Nephron progenitor cell (in vitro differentiated cells): Measurements from ENCODE around the gene HIBCH.

Experiments used
- DNase-seq: peaks from one replicate; pipeline ENCODE4 v3.0.0; 2021
- H3K27ac Mint-ChIP-seq: 2 replicates; pipeline ENCODE4 v1.8.0; 2021; ENCODE audit warnings: mild to moderate bottlenecking, moderate library complexity, mixed read lengths
- H3K27me3 Mint-ChIP-seq: 2 replicates; pipeline ENCODE4 v1.8.0; 2021; ENCODE audit warnings: mild to moderate bottlenecking, low read depth, mixed read lengths; ENCODE audit not compliant: poor library complexity
- H3K36me3 Mint-ChIP-seq: 2 replicates; pipeline ENCODE4 v1.8.0; 2021; ENCODE audit warnings: low read depth, mixed read lengths
- H3K4me1 Mint-ChIP-seq: 2 replicates; pipeline ENCODE4 v1.8.0; 2021; ENCODE audit warnings: mixed read lengths
- H3K4me3 Mint-ChIP-seq: 2 replicates; pipeline ENCODE4 v1.8.0; 2021; ENCODE audit warnings: mild to moderate bottlenecking, moderate library complexity, mixed read lengths
- H3K9me3 Mint-ChIP-seq: 2 replicates; pipeline ENCODE4 v1.8.0; 2021; ENCODE audit warnings: mild to moderate bottlenecking, moderate library complexity, mixed read lengths
- TF ChIP-seq, protein P1 (sequence below): fragments of 200-600 bp; sonication (generic); IDR thresholded peaks from 2 replicates; pipeline ENCODE4 v1.5.0; 2021; ENCODE audit warnings: antibody characterized with exemption

HIBCH gene

DNA sequence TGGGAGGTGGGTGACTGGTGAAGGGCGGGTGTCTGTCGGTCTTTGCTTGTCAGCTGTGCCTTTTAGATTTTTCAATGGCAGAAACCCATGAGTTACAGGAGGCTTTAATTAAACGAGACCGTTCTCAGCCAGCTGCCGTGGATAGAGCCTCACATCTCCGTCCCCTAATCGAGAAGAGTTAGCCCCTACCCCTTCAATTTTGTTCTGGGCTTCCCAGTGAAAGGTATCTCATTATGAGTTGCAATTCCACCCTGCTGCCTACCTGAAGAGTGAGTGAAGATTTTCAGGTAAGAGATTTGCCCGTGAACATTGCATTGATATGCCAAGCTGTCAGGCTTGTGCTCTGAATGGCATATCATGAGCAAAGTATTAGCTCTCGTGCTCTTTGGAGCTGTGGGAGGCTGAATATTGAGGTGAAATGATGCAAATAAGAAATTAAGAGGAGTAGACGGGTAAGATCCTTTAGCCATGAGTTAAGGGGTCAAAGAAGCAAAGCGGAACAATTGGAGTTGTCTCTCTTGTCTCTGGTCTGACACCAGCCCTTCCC is 138.4 kb downstream of the HIBCH start:
- Mint-ChIP-seq H3K36me3 (no peaks in the 10 kb centered on the region), H3K27me3 (peaks cover 22% of the 10 kb centered on the region), H3K4me1 (peaks cover 25% of the 10 kb centered on the region), H3K9me3 (no peaks in the 10 kb centered on the region), H3K27ac (no peak overlapping the region), H3K4me3 (peak overlapping the region; percentile 78)
- no peak for DNase-seq
- TF ChIP-seq, protein P1, sequence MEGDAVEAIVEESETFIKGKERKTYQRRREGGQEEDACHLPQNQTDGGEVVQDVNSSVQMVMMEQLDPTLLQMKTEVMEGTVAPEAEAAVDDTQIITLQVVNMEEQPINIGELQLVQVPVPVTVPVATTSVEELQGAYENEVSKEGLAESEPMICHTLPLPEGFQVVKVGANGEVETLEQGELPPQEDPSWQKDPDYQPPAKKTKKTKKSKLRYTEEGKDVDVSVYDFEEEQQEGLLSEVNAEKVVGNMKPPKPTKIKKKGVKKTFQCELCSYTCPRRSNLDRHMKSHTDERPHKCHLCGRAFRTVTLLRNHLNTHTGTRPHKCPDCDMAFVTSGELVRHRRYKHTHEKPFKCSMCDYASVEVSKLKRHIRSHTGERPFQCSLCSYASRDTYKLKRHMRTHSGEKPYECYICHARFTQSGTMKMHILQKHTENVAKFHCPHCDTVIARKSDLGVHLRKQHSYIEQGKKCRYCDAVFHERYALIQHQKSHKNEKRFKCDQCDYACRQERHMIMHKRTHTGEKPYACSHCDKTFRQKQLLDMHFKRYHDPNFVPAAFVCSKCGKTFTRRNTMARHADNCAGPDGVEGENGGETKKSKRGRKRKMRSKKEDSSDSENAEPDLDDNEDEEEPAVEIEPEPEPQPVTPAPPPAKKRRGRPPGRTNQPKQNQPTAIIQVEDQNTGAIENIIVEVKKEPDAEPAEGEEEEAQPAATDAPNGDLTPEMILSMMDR = no peak

GRCh38 chr2:190180313-190181122 is 139.1 kb downstream of the HIBCH start:
- Mint-ChIP-seq H3K27ac (no peak overlapping the region), H3K4me3 (peak overlapping the region; percentile 78), H3K36me3 (no peaks in the 10 kb centered on the region), H3K27me3 (peaks cover 22% of the 10 kb centered on the region), H3K9me3 (no peaks in the 10 kb centered on the region), H3K4me1 (peaks cover 25% of the 10 kb centered on the region)
- TF ChIP-seq, protein P1 = peak; percentile 39
- DNase-seq = peak; percentile 73

DNA sequence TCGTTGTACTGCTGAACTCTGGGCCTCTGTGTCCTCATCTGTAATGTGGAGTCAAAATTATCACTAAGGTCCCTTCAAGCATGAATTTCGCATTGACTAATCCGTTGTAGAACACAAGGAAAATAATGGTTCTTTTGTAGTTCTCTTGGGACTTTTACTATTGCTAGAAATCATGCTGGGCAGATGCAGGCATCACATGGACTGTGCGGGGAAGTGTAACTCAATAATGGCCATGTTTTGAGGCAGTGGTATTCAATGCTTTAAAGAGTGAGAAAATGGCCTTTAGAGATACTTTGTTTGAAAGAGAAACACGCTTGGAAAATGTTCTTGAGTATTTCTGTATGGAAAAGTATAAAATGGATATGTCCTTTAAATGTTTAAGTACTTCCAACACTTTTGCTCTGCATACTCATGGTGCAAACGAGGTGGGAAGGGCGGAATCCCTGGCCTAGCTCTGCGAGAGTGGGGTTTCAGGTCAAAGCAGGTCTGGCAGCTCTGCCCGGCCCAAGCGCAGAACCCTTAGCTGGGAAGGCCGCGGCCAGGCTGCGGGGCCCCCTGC is 139.8 kb downstream of the HIBCH start:
- DNase-seq = no peak
- Mint-ChIP-seq H3K27ac (no peak overlapping the region), H3K9me3 (no peaks in the 10 kb centered on the region), H3K4me3 (peak overlapping the region; percentile 83), H3K36me3 (no peaks in the 10 kb centered on the region), H3K4me1 (peaks cover 25% of the 10 kb centered on the region), H3K27me3 (peaks cover 22% of the 10 kb centered on the region)
- TF ChIP-seq, protein P1 = no peak

DNA sequence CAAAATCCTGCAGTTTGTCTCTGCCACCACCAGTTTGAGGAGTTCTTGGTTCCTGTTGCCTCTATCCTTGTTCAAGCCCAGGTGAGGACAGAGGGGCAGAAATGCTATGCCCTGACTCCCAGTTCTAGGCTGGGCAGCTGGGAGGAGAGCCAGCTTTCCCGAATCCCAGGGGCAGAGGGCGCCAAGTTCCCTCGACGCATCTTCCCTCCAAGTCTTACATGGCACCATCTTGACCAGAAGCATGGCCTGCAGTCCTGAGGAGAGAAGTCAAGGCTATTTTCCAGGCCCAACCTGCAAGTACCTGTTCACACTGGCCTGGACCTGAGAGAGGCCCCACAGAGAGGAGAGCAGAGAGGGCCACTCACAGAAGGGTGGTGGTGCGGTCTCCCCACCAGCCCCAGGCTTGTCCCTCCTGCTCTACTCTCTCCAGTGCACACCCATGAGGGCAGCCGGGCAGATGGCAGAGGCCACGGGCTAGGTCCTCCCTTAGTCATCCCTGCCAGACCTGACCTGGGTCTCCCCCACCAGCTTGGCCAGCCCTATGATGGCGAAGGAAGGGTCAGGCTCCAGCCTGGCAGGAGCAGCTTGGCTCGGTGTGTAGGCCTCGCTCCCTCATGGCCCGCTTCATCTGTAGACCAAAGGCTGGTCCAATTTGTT is 141.4 kb downstream of the HIBCH start:
- Mint-ChIP-seq H3K4me1 (peaks cover 25% of the 10 kb centered on the region), H3K27me3 (peaks cover 18% of the 10 kb centered on the region), H3K27ac (peak overlapping the region; percentile 43), H3K9me3 (peaks cover 6% of the 10 kb centered on the region), H3K36me3 (no peaks in the 10 kb centered on the region), H3K4me3 (no peak overlapping the region)
- no peak for DNase-seq
- TF ChIP-seq, protein P1 = no peak

DNA sequence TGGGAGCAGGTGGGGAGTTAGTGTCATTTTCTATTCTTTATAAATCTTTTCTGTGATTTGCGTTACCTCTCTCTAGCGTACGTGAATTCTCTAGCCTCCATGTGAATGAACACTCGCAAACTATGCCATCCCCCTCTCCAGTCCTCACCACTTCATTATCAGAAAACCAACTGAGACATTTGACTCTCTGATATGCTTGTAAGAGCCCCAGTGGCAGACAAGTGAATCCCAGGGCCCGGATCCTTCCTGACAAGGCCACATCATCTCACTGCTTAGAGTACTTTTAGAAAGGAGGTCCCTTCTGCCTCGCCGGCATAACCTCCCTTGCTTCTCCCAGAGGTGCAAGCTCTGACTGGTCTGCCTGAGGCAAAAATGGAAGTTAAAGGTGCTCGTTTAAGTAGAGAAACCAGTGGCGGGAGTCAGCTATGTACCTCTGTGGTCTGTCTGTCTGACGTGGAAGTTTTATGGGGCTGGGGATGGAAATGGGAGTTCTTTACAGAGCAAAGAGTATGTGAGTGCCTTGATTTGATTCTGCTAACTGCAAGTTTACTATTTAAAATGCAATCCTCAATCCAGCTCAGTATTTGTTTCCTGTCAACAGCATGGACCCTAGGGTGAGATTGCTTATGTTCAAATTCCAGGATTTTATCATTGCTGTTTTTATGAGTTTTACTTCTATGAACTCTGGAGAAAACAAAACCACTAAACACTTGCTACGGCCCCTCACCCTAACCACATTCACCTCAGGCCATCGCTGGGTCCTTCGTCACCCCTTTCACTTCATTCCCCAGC is 142.2 kb downstream of the HIBCH start:
- Mint-ChIP-seq H3K27ac (peak overlapping the region; percentile 43), H3K4me3 (no peak overlapping the region)
- TF ChIP-seq, protein P1 = no peak

More for the DNA sequence above, 142.2 kb downstream of the HIBCH start:
- no peaks in the 10 kb centered on the region for H3K36me3 Mint-ChIP-seq
- H3K4me1 Mint-ChIP-seq = peaks cover 25% of the 10 kb centered on the region
- peaks cover 18% of the 10 kb centered on the region for H3K27me3 Mint-ChIP-seq
- no peak for DNase-seq
- H3K9me3 Mint-ChIP-seq = peaks cover 6% of the 10 kb centered on the region
